ENCODE measurements around the gene PRAF2.

Gene PRAF2

GRCh38 chrX:49073601-49074575 lies at the start of gene PRAF2:
PRAF2 (minus strand) TSS chrX:49074002; CDS start chrX:49073987, 15 bp downstream.
- H3K27ac Mint-ChIP-seq: peak within 1 kb of the TSS; percentile 72
- intact Hi-C loops (cut with micrococcal nuclease): no loop called here
- peaks cover 20% of the 10 kb centered on the region for H3K4me1 Mint-ChIP-seq (ENCODE audit: low read depth)
- H3K27me3 Mint-ChIP-seq: peaks cover 17% of the 10 kb centered on the region
- H3K36me3 Mint-ChIP-seq (ENCODE audit: low read depth): peaks cover 41% of the 10 kb centered on the region
- H3K9me3 Mint-ChIP-seq: no peaks in the 10 kb centered on the region
- H3K4me3 Mint-ChIP-seq: peak within 1 kb of the TSS; percentile 72

DNA sequence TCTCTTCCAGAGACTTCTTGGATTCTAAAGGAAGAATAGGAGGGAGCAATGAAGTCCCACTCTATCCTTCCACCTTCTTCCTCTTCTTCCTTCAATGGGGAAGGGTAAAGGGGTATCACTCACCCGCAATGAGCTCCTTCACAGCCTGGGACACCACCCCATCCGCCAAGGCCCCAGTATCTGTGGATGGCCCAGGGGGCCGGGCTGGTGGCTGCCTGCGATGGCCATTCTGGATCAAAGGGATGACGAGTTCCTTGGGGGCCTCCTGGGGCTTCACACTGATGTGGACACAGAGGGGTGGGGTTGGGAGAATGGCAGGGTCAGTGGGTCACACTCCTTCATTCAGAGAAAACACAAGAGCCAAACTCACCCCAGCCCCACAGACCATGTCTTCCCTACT lies 48.7 kb upstream of the PRAF2 start:
- Mint-ChIP-seq H3K36me3 (ENCODE audit: low read depth) (peaks cover 49% of the 10 kb centered on the region), H3K27me3 (no peaks in the 10 kb centered on the region), H3K27ac (peak overlapping the region; percentile 93), H3K9me3 (no peaks in the 10 kb centered on the region), H3K4me3 (peak overlapping the region; percentile 93), H3K4me1 (ENCODE audit: low read depth) (peaks cover 33% of the 10 kb centered on the region)
- intact Hi-C loops (cut with micrococcal nuclease): loop anchor here (5.0 kb wide), 1 partner anchor 45 kb away; no protein-coding TSS in a partner anchor

- H3K9me3 Mint-ChIP-seq: no peaks in the 10 kb centered on the region
- no peak overlapping the region for H3K27ac Mint-ChIP-seq
- H3K4me3 Mint-ChIP-seq: no peak overlapping the region
Observed at GRCh38 chrX:49120091-49120490, 46.3 kb upstream of the PRAF2 start.

DNA sequence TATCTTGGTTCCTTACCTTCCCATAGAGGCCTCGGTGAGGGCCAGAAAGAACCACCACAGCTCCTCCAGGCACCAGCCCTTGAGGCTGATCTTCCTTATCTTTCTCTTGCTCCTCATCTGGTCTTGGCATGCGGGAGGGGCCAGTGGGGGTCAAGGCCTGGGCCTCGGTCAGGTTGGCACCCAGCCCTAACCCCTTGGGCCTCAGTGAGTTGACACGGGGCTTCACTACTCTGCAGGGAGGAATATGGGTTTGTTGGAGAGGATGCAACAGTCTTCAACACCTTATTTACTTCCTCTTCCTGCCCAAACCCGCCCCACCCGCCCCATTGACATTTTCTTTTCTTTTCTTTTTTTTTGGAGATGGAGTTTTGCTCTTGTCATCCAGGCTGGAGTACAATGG lies 43.8 kb upstream of the PRAF2 start:
- Mint-ChIP-seq H3K36me3 (ENCODE audit: low read depth) (peaks cover 85% of the 10 kb centered on the region), H3K4me1 (ENCODE audit: low read depth) (peaks cover 24% of the 10 kb centered on the region), H3K27me3 (no peaks in the 10 kb centered on the region), H3K27ac (no peak overlapping the region), H3K4me3 (no peak overlapping the region), H3K9me3 (no peaks in the 10 kb centered on the region)
- intact Hi-C loops (cut with micrococcal nuclease): no loop called here

More at GRCh38 chrX:49120091-49120490, 46.3 kb upstream of the PRAF2 start:
- Mint-ChIP-seq H3K36me3 (ENCODE audit: low read depth) (peaks cover 73% of the 10 kb centered on the region), H3K4me1 (ENCODE audit: low read depth) (peaks cover 33% of the 10 kb centered on the region), H3K27me3 (no peaks in the 10 kb centered on the region)
- intact Hi-C loops (cut with micrococcal nuclease): loop anchor here (5.0 kb wide), 1 partner anchor 47 kb away; no protein-coding TSS in a partner anchor

DNA sequence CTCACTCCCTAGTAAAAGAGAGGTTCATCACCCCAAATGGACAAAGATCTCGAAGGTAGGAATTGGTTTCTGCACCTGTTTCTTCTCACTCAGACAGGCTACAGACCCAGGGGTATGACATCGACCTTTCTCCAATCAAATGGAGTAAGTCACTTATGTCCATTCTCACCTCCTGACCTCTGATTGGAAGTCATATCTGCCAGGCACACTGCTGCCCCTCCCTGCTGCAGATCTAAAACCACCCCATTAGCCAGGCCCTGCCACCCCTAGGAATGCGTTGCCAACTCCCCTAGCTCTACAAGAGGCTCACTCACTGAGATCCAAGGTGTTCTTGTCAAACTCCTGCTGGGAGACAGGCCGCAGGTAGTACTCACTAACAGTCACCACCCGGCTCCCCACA lies 42.9 kb upstream of the PRAF2 start:
- no peak overlapping the region for H3K4me3 Mint-ChIP-seq
- H3K27me3 Mint-ChIP-seq: no peaks in the 10 kb centered on the region
- no peaks in the 10 kb centered on the region for H3K9me3 Mint-ChIP-seq
- H3K4me1 Mint-ChIP-seq (ENCODE audit: low read depth): peaks cover 15% of the 10 kb centered on the region
- H3K27ac Mint-ChIP-seq: no peak overlapping the region
- peaks cover 85% of the 10 kb centered on the region for H3K36me3 Mint-ChIP-seq (ENCODE audit: low read depth)
- intact Hi-C loops (cut with micrococcal nuclease): no loop called here

- H3K4me1 Mint-ChIP-seq (ENCODE audit: low read depth): peaks cover 11% of the 10 kb centered on the region
- peaks cover 82% of the 10 kb centered on the region for H3K36me3 Mint-ChIP-seq (ENCODE audit: low read depth)
- no peak overlapping the region for H3K4me3 Mint-ChIP-seq
- no peak overlapping the region for H3K27ac Mint-ChIP-seq
- no peaks in the 10 kb centered on the region for H3K27me3 Mint-ChIP-seq
- no peaks in the 10 kb centered on the region for H3K9me3 Mint-ChIP-seq
- intact Hi-C loops (cut with micrococcal nuclease): no loop called here
Observed at GRCh38 chrX:49116076-49116475, 42.3 kb upstream of the PRAF2 start.

- Mint-ChIP-seq H3K4me3 (no peak overlapping the region), H3K36me3 (ENCODE audit: low read depth) (peaks cover 74% of the 10 kb centered on the region), H3K4me1 (ENCODE audit: low read depth) (no peaks in the 10 kb centered on the region), H3K9me3 (no peaks in the 10 kb centered on the region), H3K27me3 (no peaks in the 10 kb centered on the region), H3K27ac (no peak overlapping the region)
- intact Hi-C loops (cut with micrococcal nuclease): no loop called here
Observed at GRCh38 chrX:49111791-49112190, 38.0 kb upstream of the PRAF2 start.

GRCh38 chrX:49110417-49110816 lies 36.6 kb upstream of the PRAF2 start:
- no peaks in the 10 kb centered on the region for H3K27me3 Mint-ChIP-seq
- H3K4me3 Mint-ChIP-seq: no peak overlapping the region
- H3K36me3 Mint-ChIP-seq (ENCODE audit: low read depth): peaks cover 67% of the 10 kb centered on the region
- no peaks in the 10 kb centered on the region for H3K4me1 Mint-ChIP-seq (ENCODE audit: low read depth)
- no peaks in the 10 kb centered on the region for H3K9me3 Mint-ChIP-seq
- intact Hi-C loops (cut with micrococcal nuclease): no loop called here
- no peak overlapping the region for H3K27ac Mint-ChIP-seq

DNA sequence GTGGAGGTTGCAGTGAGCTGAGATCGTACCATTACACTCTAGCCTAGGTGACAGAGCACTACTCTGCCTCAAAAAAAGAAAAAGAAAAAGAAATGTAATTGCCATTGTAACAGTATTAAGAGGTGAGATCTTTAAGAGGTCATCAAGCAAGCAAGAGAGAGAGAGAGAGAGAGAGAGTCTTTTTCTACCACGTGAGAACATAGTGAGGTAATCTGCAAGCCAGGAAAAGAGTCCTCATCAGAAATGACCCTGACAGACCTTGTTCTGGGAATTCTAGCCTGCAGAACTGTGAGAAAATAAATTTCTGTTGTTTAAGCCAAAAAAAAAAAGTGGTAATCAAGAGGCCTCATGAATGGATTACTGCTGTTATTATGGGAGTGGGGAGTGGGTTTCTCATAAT lies 34.8 kb upstream of the PRAF2 start:
- no peaks in the 10 kb centered on the region for H3K9me3 Mint-ChIP-seq
- H3K36me3 Mint-ChIP-seq (ENCODE audit: low read depth): peaks cover 49% of the 10 kb centered on the region
- H3K4me3 Mint-ChIP-seq: no peak overlapping the region
- H3K27me3 Mint-ChIP-seq: no peaks in the 10 kb centered on the region
- no peaks in the 10 kb centered on the region for H3K4me1 Mint-ChIP-seq (ENCODE audit: low read depth)
- H3K27ac Mint-ChIP-seq: no peak overlapping the region
- intact Hi-C loops (cut with micrococcal nuclease): loop anchor here (10.0 kb wide), 1 partner anchor 64 kb away; the partner anchor contains the start of gene TFE3

GRCh38 chrX:49106930-49107329 lies 33.1 kb upstream of the PRAF2 start:
- Mint-ChIP-seq H3K4me1 (ENCODE audit: low read depth) (peaks cover 2% of the 10 kb centered on the region), H3K9me3 (no peaks in the 10 kb centered on the region), H3K27me3 (no peaks in the 10 kb centered on the region), H3K4me3 (no peak overlapping the region), H3K36me3 (ENCODE audit: low read depth) (peaks cover 34% of the 10 kb centered on the region), H3K27ac (no peak overlapping the region)
- intact Hi-C loops (cut with micrococcal nuclease): loop anchor here (10.0 kb wide), 1 partner anchor 62 kb away; the partner anchor contains the start of gene TFE3

- H3K4me1 Mint-ChIP-seq (ENCODE audit: low read depth): peaks cover 8% of the 10 kb centered on the region
- intact Hi-C loops (cut with micrococcal nuclease): loop anchor here (10.0 kb wide), 1 partner anchor 61 kb away; the partner anchor contains the start of gene TFE3
- no peak overlapping the region for H3K27ac Mint-ChIP-seq
- H3K9me3 Mint-ChIP-seq: no peaks in the 10 kb centered on the region
- no peaks in the 10 kb centered on the region for H3K27me3 Mint-ChIP-seq
- H3K4me3 Mint-ChIP-seq: no peak overlapping the region
- peaks cover 30% of the 10 kb centered on the region for H3K36me3 Mint-ChIP-seq (ENCODE audit: low read depth)
Observed at GRCh38 chrX:49106296-49106695, 32.5 kb upstream of the PRAF2 start.

DNA sequence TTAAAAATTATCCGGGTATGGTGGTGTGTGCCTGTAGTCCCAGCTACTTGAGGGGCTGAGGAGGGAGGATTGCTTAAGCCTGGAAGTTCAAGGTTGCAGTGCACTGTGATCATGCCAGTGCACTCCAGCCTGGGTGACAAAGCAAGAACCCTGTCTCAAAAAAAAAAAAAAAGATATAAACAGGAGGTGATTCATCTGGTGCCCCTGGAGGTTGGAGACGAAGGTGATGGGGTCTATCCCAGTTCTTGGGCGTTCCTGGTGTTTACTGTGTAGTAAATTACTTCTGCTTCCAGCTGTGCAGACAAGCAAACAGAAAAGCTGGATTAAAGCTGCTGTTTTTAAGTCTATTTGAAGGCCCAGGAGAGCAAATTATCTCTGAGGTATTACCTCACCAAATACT lies 29.8 kb upstream of the PRAF2 start:
- H3K27me3 Mint-ChIP-seq: no peaks in the 10 kb centered on the region
- peak overlapping the region; percentile 27 for H3K27ac Mint-ChIP-seq
- H3K4me3 Mint-ChIP-seq: no peak overlapping the region
- intact Hi-C loops (cut with micrococcal nuclease): loop anchor here (10.0 kb wide), 1 partner anchor 59 kb away; the partner anchor contains the start of gene TFE3
- peaks cover 15% of the 10 kb centered on the region for H3K36me3 Mint-ChIP-seq (ENCODE audit: low read depth)
- H3K4me1 Mint-ChIP-seq (ENCODE audit: low read depth): peaks cover 9% of the 10 kb centered on the region
- no peaks in the 10 kb centered on the region for H3K9me3 Mint-ChIP-seq

DNA sequence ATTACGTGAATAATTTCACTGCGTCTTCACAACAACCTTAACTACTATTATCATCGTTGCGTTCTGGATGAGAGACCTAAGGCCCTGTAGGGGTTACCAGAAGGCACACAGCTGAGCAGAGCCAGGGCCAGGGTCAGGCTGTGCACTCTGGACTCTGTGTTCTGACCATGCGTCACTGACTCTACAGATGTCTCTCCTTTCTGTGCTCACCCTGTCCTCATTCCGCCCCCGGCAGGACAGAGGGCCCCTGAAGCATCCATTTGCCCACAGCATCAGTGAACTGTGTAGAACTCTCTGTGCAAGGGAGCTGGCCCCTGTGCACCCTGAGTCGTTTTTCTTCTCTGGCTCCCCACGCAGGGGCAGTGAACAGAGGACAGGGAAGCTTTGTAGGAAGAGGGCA lies 28.4 kb upstream of the PRAF2 start:
- H3K36me3 Mint-ChIP-seq (ENCODE audit: low read depth): peaks cover 7% of the 10 kb centered on the region
- no peaks in the 10 kb centered on the region for H3K9me3 Mint-ChIP-seq
- intact Hi-C loops (cut with micrococcal nuclease): loop anchor here (10.0 kb wide), 1 partner anchor 57 kb away; the partner anchor contains the start of gene TFE3
- peaks cover 9% of the 10 kb centered on the region for H3K4me1 Mint-ChIP-seq (ENCODE audit: low read depth)
- no peaks in the 10 kb centered on the region for H3K27me3 Mint-ChIP-seq
- H3K4me3 Mint-ChIP-seq: peak overlapping the region; percentile 77
- H3K27ac Mint-ChIP-seq: no peak overlapping the region

- Mint-ChIP-seq H3K27me3 (no peaks in the 10 kb centered on the region), H3K36me3 (ENCODE audit: low read depth) (peaks cover 6% of the 10 kb centered on the region), H3K4me3 (peak overlapping the region; percentile 77), H3K27ac (peak overlapping the region; percentile 81), H3K9me3 (no peaks in the 10 kb centered on the region), H3K4me1 (ENCODE audit: low read depth) (peaks cover 9% of the 10 kb centered on the region)
- intact Hi-C loops (cut with micrococcal nuclease): loop anchor here (2.0 to 10.0 kb wide), 2 partner anchors 23 to 57 kb away; partner anchors contain the start of genes TFE3 and WDR45
Observed at GRCh38 chrX:49101629-49101984, 27.8 kb upstream of the PRAF2 start.
